ENCODE results near the gene GHR.

The GHR gene

GRCh38 chr5:42612750-42613366 is 189.6 kb downstream of the GHR start:
- DNase-seq = no peak

- DNase-seq = no peak
These were observed 191.3 kb downstream of the GHR start for GRCh38 chr5:42614509-42614908.

GRCh38 chr5:42620579-42621216 is 197.5 kb downstream of the GHR start:
- no peak for DNase-seq

- DNase-seq = no peak
These were observed 198.0 kb downstream of the GHR start for GRCh38 chr5:42621242-42621641.

- no peak for DNase-seq
These were observed 198.4 kb downstream of the GHR start for GRCh38 chr5:42621662-42622061.

GRCh38 chr5:42624912-42625311 is 201.7 kb downstream of the GHR start:
- no peak for DNase-seq

- no peak for DNase-seq
These were observed 203.2 kb downstream of the GHR start for GRCh38 chr5:42626462-42626861.

GRCh38 chr5:42628821-42629220 is 205.6 kb downstream of the GHR start:
- no peak for DNase-seq

GRCh38 chr5:42629284-42629683 is 206.0 kb downstream of the GHR start:
- no peak for DNase-seq

GRCh38 chr5:42631241-42631640 is 208.0 kb downstream of the GHR start:
- DNase-seq = no peak

- no peak for DNase-seq
These were observed 209.2 kb downstream of the GHR start for GRCh38 chr5:42632354-42632900.

GRCh38 chr5:42634575-42634974 is 211.3 kb downstream of the GHR start:
- DNase-seq = no peak

GRCh38 chr5:42636425-42636824 is 213.2 kb downstream of the GHR start:
- DNase-seq = no peak

- DNase-seq = no peak
These were observed 213.7 kb downstream of the GHR start for GRCh38 chr5:42636946-42637345.

GRCh38 chr5:42638972-42639371 is 215.7 kb downstream of the GHR start:
- no peak for DNase-seq

- DNase-seq = no peak
These were observed 217.6 kb downstream of the GHR start for GRCh38 chr5:42640835-42641234.

- no peak for DNase-seq
These were observed 218.2 kb downstream of the GHR start for GRCh38 chr5:42641336-42642005.

GRCh38 chr5:42642006-42642405 is 218.8 kb downstream of the GHR start:
- DNase-seq = no peak

- DNase-seq = no peak
These were observed 220.1 kb downstream of the GHR start for GRCh38 chr5:42643360-42643759.

- DNase-seq = no peak
These were observed 221.9 kb downstream of the GHR start for GRCh38 chr5:42645138-42645537.

GRCh38 chr5:42648036-42648435 is 224.8 kb downstream of the GHR start:
- DNase-seq = no peak

GRCh38 chr5:42648915-42649314 is 225.7 kb downstream of the GHR start:
- DNase-seq = no peak

GRCh38 chr5:42650084-42650483 is 226.8 kb downstream of the GHR start:
- DNase-seq = no peak

- DNase-seq = no peak
These were observed 230.5 kb downstream of the GHR start for GRCh38 chr5:42653705-42654104.

Measured in activated CD4-positive, alpha-beta T cell treated with anti-CD3 and anti-CD28 coated beads for 48 hours (primary cell).